ENCODE results near the gene HSPG2. TPM values are rescaled to one million over a fixed set of nuclear protein-coding genes. Genes with fewer than 3 reads are reported as not detected.

HSPG2 gene
- total RNA-seq, 2 experiments from 2014 or later: 1.6 to 4.7 TPM

- no peaks in the 10 kb centered on the region for H3K36me3 ChIP-seq (ENCODE audit: insufficient read depth, low read length)
- no TSS peak for BruUV-seq (replicated peaks)
- H3K4me2 ChIP-seq (ENCODE audit: low read length): no peak overlapping the region
- H3K79me2 ChIP-seq (ENCODE audit: insufficient read depth, low read depth, low read length): no peaks in the 10 kb centered on the region
- no peak overlapping the region for H3K4me3 ChIP-seq (ENCODE audit: low read depth, low read length, poor library complexity, severe bottlenecking)
- H3K4me1 ChIP-seq (ENCODE audit: insufficient read depth, low read length, poor library complexity, severe bottlenecking): peaks cover 2% of the 10 kb centered on the region
- no peaks in the 10 kb centered on the region for H3K9me2 ChIP-seq (ENCODE audit: insufficient read depth, low read length)
- no peaks in the 10 kb centered on the region for H4K20me1 ChIP-seq (ENCODE audit: insufficient read depth, low read length)
- no peak overlapping the region for H2AFZ ChIP-seq (ENCODE audit: low read length)
- H3K9me3 ChIP-seq (ENCODE audit: low read length): no peaks in the 10 kb centered on the region
- intact Hi-C loops (cut with micrococcal nuclease; ENCODE audit: unreplicated experiment): no loop called here
- ChIA-PET CTCF (ENCODE audit: unreplicated experiment) (no interaction called here), POLR2A (no interaction called here)
- no peak overlapping the region for H3K27ac ChIP-seq (ENCODE audit: low read depth, low read length, poor library complexity, severe bottlenecking)
- TF ChIP-seq CTCF (conservative IDR thresholded peaks at IDR 0.05; ENCODE audit: low read length) (no peak), EZH2phosphoT487 (IDR thresholded peaks at IDR 0.05; ENCODE audit: borderline replicate concordance, low read depth, low read length) (no peak)
- DNase-seq (ENCODE audit: low spot score): no peak
Observed at GRCh38 chr1:21823206-21823979, 113.7 kb downstream of the HSPG2 start.

- BruUV-seq (replicated peaks): no TSS peak
- H3K79me2 ChIP-seq (ENCODE audit: insufficient read depth, low read depth, low read length): no peaks in the 10 kb centered on the region
- POLR2A ChIA-PET: interaction anchor here (0.6 kb wide), 1 partner anchor 475 kb away, joined by 3 read pairs; no protein-coding TSS in a partner anchor
Observed at GRCh38 chr1:21822349-21822748, 114.8 kb downstream of the HSPG2 start.

More at GRCh38 chr1:21822349-21822748, 114.8 kb downstream of the HSPG2 start:
- H3K9me2 ChIP-seq (ENCODE audit: insufficient read depth, low read length): no peaks in the 10 kb centered on the region
- DNase-seq (ENCODE audit: low spot score): no peak
- H3K4me3 ChIP-seq (ENCODE audit: low read depth, low read length, poor library complexity, severe bottlenecking): no peak overlapping the region
- no peak for TF ChIP-seq EZH2phosphoT487 (IDR thresholded peaks at IDR 0.05; ENCODE audit: borderline replicate concordance, low read depth, low read length)
- no peak for TF ChIP-seq CTCF (conservative IDR thresholded peaks at IDR 0.05; ENCODE audit: low read length)
- CTCF ChIA-PET (ENCODE audit: unreplicated experiment): interaction anchor here (0.5 kb wide), 1 partner anchor 188 kb away, joined by 6 read pairs; no protein-coding TSS in a partner anchor
- H2AFZ ChIP-seq (ENCODE audit: low read length): no peak overlapping the region
- intact Hi-C loops (cut with micrococcal nuclease; ENCODE audit: unreplicated experiment): no loop called here
- no peak overlapping the region for H3K27ac ChIP-seq (ENCODE audit: low read depth, low read length, poor library complexity, severe bottlenecking)
- peaks cover 3% of the 10 kb centered on the region for H3K4me1 ChIP-seq (ENCODE audit: insufficient read depth, low read length, poor library complexity, severe bottlenecking)
- no peaks in the 10 kb centered on the region for H3K9me3 ChIP-seq (ENCODE audit: low read length)
- no peak overlapping the region for H3K4me2 ChIP-seq (ENCODE audit: low read length)
- H3K36me3 ChIP-seq (ENCODE audit: insufficient read depth, low read length): no peaks in the 10 kb centered on the region
- H4K20me1 ChIP-seq (ENCODE audit: insufficient read depth, low read length): no peaks in the 10 kb centered on the region
